ENCODE data around the gene NR0B2.

The NR0B2 gene

DNA sequence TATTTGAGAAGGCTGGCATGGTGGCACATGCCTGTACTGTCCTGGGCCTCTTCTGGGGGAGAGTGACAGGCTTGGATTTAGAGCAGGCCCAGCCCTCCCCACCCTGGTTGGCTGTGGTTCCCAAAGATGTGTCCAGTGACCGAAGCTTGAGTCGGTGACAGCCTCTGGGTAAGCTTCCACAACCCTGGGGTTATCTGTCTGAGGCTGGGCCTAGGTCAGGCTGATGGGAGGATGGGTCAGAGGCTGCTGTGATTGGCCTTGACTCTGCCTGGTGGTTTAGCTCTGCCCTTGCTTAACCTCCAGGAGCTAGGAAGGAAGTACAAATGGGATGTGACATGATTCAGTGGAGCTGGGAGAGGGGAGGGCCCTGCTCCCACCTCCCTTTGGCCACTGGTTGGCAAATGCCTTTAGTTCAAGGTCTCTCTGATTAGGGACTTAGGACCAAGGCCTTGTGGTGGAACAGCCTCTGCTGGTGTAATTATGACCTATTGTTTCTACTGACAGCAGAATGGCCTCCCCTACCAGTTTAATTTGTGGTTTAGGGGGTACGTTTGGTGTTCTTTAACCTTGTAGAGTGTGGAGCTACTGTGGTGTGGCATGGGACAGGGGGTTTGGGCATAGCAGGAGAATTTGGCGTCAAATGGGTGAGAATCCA is 24.4 kb upstream of the NR0B2 start:
- DNase-seq (ENCODE audit: extremely low spot score, insufficient read length, low read depth), result no peak

DNA sequence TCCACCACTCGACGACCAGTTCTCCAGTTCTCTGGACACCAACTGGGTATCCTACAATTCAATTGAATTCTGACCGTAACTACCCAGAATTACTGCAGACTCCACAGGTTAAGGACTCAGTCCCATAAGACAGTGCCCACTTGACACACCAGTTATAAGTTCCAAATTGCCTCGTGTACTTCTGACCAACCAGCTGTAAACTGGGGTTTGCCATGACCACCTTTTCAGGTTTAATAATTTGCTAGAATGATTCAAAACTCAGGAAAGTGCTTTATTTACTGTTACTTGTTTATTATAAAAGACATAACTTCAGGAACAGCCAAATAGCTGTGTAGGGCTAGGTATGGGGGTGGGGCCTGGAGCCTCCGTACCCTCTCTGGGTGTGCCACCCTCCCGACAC is 23.0 kb upstream of the NR0B2 start:
- FAIRE-seq (no peak), DNase-seq (ENCODE audit: extremely low spot score, insufficient read length, low read depth) (no peak)

More for the DNA sequence above, 24.4 kb upstream of the NR0B2 start:
- FAIRE-seq, result no peak

DNA sequence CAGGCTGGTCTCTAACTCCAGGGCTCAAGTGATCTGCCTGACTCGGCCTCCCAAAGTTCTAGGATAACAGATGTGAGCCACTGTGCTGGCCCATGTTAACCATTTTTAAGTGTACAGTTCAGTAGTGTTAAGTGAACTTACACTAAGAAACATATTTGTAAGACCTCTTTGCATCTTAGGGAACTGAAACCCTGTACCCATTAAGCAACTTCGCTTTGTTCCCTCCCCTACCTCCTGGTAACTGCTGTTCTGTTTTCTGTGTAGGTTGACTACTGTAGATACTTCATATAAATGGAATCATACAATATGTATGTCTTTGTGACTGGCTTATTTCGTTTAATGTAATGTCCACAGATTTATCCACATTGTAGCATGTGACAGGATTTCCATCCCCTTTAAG is 18.8 kb upstream of the NR0B2 start:
- DNase-seq (ENCODE audit: extremely low spot score, insufficient read length, low read depth), result no peak
- peak; percentile 67 for FAIRE-seq

DNA sequence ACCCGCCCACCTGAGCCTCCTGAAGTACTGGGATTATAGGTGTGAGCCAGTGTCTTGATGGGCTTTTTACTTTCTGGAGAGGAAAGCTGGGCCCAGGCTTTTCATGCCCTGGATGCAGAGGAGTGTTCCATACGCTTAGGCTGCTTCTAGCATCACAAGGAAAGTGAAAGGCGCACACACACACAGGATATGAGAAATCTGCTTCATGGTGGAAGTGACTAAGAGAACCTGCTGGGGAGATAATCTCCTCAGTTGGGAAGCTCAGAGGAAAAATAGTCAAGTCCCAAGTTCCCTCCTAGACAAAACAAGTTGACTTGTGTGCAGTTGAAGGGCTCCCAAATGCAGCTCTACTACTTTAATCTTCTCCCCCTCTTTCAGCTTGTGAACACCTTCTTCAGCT is 9.9 kb upstream of the NR0B2 start:
- DNase-seq (ENCODE audit: extremely low spot score, insufficient read length, low read depth) (no peak), FAIRE-seq (no peak)

DNA sequence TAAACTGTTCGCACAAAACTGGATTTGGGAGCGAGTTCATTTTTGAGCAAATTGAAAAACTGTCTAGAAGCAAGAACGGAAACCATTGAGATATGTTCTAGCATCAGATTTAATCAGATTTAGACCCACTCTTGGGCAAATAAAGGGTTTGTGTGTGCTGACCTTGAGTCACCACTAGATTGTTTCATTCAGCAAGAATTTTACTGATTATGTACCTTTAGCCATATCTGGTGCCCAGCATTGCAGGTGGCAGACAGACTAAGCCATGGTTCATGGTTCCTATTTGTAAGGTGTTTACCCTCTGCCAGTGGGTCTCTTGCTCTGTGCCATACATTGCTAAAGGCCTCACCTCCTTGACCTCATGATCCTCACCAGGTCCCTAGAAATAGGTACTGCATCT is 9.1 kb upstream of the NR0B2 start:
- no peak for DNase-seq (ENCODE audit: extremely low spot score, insufficient read length, low read depth)
- FAIRE-seq, result no peak

DNA sequence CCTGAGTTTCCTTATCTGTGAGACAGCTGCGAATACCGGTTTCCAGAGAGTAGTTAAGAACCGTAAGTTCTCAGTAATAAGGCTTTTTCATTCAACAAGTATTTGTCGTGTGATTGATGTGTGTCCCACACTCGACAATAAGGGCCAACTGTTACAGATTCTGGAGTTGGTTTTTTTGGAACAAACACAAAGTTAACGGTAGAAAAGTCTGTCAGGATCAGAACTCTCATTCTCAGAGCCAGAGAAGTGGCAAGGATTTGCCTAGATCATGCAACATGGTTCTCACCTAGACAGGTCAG is 8.6 kb upstream of the NR0B2 start:
- FAIRE-seq, result no peak
- DNase-seq (ENCODE audit: extremely low spot score, insufficient read length, low read depth), result no peak

DNA sequence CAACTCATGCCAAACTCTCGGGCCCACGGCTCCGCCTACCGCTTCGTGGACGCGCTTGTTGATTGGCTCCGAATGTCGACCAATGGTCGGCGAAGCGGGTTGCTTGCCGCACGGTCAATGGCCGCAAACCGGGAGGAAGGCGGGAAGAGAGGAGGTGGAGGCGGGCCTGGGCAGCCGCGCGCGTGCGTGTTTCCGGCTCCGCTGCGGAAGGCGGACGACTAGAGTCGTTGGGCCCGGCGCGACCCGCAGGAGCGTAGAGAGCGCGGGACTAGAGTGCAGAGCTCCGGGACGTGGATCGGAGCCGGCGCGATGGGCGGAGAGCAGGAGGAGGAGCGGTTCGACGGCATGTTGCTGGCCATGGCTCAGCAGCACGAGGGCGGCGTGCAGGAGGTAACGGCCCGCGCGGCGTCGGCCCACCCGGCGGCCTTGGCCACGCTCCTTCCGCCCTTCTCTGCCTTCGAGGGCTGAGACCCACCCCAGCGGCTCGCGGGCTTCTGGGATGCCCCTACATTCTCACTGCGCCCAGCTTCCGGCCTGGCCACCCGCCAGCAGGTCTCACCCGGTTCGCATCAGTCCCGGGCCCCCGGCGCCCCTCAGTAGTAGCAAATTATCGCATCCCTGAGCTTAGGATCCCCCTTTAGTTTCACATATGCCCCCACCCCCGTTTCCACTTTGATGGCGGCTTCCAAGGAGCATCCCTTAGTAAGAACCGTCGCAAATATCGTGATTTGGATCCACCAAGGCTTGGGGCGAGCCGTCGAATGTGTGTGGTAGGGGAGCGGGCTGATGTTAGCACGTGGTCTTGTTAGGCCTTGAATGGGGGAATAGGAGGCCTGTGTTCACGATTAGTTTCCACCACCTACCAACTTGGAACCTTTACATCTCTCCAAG is 8.0 kb upstream of the NR0B2 start, which contains the start of gene NUDC:
Gene NUDC, plus strand, starts transcription at position 204 of the 891 bp plus-strand sequence. Its CDS starts 106 bp downstream, at position 310.
- peak; percentile 98 for FAIRE-seq
- DNase-seq (ENCODE audit: extremely low spot score, insufficient read length, low read depth), result peak; percentile 95

DNA sequence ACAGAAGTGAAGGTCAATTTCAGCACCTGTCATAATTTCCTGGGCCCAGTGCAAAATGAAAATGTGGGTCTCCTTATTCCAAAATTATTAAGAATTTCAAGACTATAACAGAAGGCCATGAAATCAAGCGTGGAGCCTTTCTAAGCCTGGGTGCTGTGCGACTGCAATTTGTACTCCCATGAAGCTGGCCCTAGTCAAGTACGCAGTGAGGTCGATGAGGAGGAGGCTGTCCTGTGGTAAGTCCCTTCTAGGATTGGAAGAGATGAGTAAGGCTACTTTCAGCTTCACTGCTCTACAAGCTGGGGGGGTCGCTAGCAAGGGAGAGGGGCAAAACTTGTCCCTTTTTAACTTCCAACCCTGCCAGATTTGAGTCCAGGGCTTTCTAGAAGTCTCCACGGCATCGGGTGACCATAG is 7.4 kb upstream of the NR0B2 start:
- FAIRE-seq (no peak), DNase-seq (ENCODE audit: extremely low spot score, insufficient read length, low read depth) (no peak)

DNA sequence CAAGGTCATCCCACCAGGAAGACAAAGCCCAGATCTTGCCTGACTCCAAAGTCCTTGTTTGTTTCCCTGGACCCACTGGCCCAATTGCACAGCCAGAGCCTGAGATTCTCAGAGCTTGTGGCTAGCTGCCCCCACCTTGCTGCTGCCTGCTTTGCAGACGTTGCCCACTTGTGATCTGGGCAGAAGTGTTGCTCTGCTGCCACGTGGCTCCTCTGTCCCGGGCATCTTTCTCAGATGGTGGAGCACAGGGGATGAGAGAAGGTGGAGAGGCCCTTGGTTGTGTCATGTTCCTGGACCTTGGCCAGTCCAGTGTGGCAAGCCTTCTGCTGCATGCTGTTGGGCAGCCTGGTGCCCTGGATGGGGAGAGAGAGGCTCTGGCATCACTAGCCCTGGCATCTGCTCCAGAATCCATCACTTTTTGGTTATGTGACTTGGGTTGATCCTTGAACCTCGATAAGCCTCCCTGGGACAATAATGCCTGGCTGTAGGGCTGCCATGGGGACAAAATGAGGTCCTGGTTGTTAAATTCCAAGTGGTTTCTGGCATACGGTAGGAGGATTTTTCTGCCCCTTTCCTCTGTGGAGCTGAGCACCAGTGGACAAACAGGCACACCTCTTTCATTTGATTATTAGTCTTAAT is 1.5 kb upstream of the NR0B2 start:
- DNase-seq (ENCODE audit: extremely low spot score, insufficient read length, low read depth) (no peak), FAIRE-seq (no peak)

DNA sequence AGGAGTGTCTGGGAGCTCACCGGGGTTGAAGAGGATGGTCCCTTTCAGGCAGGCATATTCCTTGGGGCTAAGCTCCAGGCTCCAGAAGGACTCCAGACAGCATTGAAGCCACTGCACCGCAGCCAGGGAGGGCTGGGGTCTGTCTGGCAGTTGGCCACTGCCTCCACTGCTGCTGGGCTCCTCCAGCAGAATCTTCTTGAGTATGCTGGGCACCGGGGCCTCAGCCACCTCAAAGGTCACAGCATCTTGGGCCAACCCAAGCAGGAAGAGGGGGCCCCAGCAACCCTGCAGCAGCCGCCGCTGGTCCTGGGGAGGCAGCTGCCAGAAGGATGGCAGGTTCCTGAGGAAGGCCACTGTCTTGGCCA is 404 bp downstream of the NR0B2 start:
- DNase-seq (ENCODE audit: extremely low spot score, insufficient read length, low read depth) (no peak), FAIRE-seq (no peak)

DNA sequence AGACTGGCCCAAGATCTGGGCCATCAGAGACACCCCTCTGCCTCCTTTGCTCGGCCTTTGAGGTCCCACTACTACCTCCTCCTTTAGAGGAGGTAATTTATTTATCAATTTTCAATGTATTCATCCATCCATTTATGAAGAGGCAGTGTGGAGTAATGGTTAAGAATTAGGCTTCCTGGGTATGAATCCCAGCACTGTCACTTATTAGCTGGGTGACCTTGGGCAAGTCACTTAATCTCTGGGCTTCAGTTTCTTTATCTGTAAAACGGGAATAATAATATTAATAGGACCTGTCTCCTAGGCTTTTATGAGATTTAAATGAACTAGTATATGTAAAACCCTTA is 1.7 kb downstream of the NR0B2 start:
- FAIRE-seq, result no peak

DNA sequence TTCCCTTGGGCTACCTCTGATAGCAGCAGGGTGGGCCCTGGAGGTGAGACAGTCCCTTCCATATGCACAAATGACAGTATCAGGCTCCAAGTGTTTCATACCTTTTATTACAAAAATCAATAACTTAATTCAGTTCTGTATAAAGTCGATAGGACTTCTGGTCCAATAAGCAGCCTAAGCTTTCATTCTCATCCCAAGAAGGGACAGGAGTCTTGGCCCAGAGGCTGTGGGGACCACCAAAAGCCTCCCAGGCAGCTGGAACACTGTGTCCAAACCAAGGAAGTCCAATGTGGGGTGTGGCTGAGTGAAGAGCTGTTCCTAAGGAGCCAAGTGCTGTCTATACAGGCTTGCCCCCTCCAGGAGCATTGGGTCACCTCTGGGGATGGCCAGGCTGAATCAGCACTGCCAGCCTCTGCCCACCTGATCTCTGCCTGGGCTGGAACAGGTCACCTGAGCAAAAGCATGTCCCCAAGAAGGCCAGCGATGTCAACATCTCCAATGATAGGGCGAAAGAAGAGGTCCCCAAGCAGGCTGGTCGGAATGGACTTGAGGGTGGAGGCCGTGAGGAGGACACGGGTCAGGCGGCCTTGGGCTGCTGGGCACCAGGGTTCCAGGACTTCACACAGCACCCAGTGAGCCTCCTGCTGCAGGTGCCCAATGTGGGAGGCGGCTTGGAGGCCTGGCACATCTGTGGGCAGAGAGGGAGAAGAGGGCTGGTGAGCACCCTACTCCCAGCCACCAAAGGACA is 2.2 kb downstream of the NR0B2 start:
- DNase-seq (ENCODE audit: extremely low spot score, insufficient read length, low read depth), result no peak
- FAIRE-seq, result no peak

More for the DNA sequence above, 1.7 kb downstream of the NR0B2 start:
- DNase-seq (ENCODE audit: extremely low spot score, insufficient read length, low read depth), result no peak

DNA sequence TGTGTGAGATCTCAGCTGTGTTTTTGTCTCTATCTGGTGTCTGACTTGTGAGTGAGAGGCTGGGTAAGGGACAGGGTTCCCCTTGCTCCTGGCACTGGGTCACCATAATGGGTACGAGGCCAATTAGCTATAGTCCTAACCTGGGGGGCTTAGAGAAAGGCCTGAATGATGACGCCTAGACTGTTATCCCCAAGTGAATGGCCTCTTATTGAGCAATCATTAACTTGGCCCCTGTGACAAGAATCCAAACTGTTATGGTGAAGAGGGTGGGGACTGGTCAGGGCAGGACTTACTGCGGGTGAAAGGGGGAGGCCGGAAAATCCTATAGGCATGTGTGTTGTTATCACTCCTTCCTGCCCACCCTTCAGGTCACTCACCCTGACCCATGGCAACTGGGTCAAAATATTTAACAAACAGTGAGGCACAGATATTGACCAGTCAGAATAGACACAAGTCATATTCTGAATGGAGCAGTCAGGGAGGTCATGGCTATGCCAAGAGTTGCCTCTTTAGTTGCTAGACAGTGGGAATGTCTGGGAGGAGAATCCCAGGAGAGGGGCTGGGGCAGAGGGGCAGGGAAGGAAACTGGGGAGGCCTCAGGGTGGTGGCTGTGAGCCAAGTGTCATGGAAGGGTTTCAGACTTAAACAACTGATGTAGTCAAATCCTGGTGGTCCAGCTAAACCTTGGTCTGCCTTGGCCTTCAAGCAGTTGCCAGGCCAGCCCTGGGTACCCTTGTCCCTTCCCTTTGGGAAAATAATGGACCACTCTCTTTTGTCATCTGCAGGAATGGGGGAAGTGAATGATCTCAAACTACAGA is 3.2 kb downstream of the NR0B2 start:
- FAIRE-seq, result no peak
- no peak for DNase-seq (ENCODE audit: extremely low spot score, insufficient read length, low read depth)

DNA sequence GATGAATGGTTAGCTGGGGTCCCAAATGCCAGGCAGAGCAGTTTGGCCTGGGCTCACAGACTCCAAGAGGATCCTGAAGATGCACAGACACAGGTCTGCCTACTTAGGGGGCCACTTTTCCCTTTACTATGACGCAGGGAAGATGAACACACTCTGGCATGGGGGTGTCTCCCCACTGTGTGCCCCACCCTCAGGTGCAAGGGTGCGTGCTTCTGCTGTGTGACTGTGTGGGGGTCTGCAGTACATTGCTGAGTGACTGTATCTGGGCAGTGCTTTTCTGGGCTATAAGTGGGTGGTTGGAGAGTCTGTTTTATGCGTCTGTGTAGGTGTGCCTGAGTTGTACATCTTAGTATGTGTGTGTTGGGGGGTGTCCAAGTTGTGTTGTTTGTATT is 3.8 kb downstream of the NR0B2 start:
- FAIRE-seq (no peak), DNase-seq (ENCODE audit: extremely low spot score, insufficient read length, low read depth) (no peak)

DNA sequence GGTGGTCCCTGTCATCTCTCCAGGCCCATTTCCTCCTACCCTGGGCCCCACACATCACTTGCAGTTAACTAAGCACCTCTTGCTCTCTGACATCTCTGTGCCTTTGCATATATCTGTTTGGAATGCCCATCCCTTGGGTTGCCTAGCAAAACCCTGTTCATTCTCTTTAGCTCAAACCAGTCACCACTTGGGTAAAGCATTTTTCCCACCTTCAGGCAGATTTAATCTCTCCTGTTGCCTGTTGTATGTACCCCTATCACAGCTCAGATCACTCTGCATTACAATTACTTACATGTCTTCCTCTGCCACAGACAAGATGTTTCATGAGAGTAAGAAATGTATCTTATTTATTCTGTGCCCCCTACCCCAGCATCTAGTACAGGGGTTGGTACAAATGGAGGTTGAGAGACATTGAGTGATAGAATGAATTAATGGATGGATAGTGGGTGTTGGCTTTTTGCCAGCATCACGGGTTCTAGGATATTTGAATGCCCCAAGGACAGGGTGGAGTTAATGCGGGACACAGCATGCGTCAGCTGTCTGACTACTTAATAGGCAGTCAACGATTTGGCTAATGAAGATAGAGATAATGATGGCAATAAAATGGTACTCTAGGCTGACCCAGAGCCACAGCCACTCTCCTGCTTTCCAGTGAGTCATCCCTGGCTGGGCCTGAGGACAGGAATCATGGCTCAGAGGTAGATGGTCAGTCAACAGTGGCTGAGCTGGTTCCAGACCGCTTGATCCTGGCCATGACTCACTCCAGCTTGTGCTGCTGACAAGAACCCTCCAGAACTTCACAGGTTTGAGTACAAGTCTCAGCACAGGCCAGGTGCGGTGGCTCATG is 6.5 kb downstream of the NR0B2 start:
- DNase-seq (ENCODE audit: extremely low spot score, insufficient read length, low read depth), result no peak
- FAIRE-seq, result no peak

DNA sequence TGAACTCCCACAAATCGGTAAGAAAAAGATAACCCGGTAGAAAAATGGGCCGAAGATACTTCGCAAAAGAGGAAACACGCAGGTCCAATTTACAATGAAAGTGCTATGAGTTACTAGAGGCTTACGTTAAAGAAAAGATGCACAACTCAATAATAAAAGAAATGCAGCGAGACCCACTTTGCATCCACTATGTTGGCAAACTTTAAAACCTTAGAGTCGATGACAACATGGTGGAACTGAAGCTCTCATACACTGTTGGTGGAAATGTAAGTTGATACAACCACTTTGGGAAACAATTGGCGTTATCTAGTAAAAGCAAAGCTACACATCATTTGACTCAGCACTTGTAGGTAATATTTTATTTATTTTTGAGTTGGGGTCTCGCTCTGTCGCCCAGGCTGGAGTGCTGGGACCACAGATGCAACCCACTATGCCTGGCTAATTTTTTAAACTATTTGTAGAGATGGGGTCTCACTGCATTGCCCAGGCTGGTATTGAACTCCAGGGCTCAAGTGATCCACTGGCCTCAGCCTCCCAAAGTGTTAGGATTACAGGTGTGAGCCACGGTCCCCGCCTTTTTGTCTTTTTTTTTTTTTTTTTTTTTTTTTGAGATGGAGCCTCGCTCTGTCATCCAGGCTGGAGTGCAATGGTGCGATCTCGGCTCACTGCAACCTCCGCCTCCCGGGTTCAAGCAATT is 12.8 kb downstream of the NR0B2 start:
- DNase-seq (ENCODE audit: extremely low spot score, insufficient read length, low read depth) (no peak), FAIRE-seq (no peak)

DNA sequence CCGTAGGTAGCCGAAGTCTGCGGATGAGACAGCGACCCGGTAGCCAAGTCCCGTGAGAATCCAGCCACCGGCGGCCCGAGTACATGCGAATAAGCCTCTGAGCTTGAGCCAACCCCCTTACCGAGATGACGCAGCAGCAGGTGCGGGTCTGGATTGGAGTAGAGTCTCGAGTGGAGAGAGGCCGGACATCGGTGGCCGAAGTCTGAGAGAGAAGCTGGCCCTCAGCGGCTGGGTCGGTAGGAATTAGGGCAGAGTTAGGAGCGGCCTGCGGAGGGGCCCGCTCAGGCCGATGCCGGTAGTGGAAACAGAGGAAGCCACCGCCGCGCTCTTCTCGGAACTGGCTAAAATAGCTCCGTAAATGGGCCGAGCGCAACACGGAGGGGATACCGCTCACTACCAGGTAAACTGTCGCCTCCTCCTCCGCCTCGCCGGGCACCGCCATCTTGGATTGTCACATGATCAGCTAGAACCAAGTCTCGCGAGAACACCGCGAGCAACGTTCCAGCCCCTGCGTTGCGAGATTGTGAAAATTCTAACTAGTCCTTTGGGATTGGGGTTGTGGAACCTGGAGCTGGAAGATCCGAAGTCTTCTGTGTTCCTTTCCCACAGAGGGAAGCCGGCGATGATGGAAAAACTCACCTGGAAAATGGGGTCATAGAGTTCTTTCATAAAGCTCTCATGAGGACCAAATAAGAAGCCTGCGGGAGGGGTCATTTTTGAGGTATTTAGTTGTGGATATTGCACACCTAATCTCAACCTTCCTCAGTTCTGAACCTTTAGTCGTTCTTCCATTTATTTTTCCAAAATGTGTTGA is 13.6 kb downstream of the NR0B2 start, which contains the start of gene GPATCH3:
Gene GPATCH3, minus strand, starts transcription at position 467 of the 814 bp plus-strand sequence. Its CDS starts 25 bp downstream, at position 442.
- DNase-seq (ENCODE audit: extremely low spot score, insufficient read length, low read depth) (peak; percentile 84), FAIRE-seq (peak; percentile 92)
